Left cardiac atrium (tissue), 4 donors: Measurements from ENCODE around the gene PRR35. TPM values are rescaled to one million over a fixed set of nuclear protein-coding genes. Genes with fewer than 3 reads are reported as not detected.

Experiments used
- ATAC-seq, 2 donors: fragments of 200-7000 bp; cut with Tn5 transposase; one replicate each; pipeline ENCODE4 v1.9.1; 2020; ENCODE audit warnings: mild to moderate bottlenecking in 2 of 2, moderate library complexity in 2 of 2
- DNase-seq: peaks from one replicate; pipeline ENCODE4 v3.0.0-alpha.2; 2020
- intact Hi-C, 2 donors: fragments of 100-400 bp; cut with DNase I; formaldehyde crosslinking; loops; one replicate each; pipeline versions ENCODE4 v1.14.1 to v1.15.1; 2022 to 2023
- total RNA-seq, 2 donors: library from RNA; stranded (reverse); fragmentation: NEBNext Ultra II Directional; extraction: Animal tissue kit (Norgen Biotek cat#: 25700); gene quantifications; one replicate each; pipeline ENCODE4 v1.2.1, GENCODE V29; 2021
- donor health status: DM: no; HTN: yes; CAD: no.
- donor health status: DM: no; HTN: yes; CAD: no; lungs with severe emphysema.
- donor health status: DM: yes; HTN: yes; CAD: no.
- donor health status: Dilated cardiomyopathy.

The PRR35 gene
- total RNA-seq, 2 donors from 2014 or later = not detected

- no peak for DNase-seq
- intact Hi-C loops = no loop called here
- ATAC-seq = no peak
Measured at GRCh38 chr16:559021-559380, 1.2 kb upstream of the PRR35 start.

GRCh38 chr16:559411-560203 lies 587 bp upstream of the PRR35 start:
- intact Hi-C loops = no loop called here
- ATAC-seq (no peak), DNase-seq (no peak)

- no peak for DNase-seq
- intact Hi-C loops = no loop called here
- ATAC-seq = no peak
Measured at GRCh38 chr16:560701-561412, 663 bp downstream of the PRR35 start.

GRCh38 chr16:561413-561794 lies 1.2 kb downstream of the PRR35 start:
- intact Hi-C loops = no loop called here
- no peak for DNase-seq
- no peak for ATAC-seq

GRCh38 chr16:561957-562938 lies 2.1 kb downstream of the PRR35 start:
- ATAC-seq = no peak
- intact Hi-C loops = no loop called here
- DNase-seq = no peak

- intact Hi-C loops = no loop called here
- DNase-seq (no peak), ATAC-seq (no peak)
Measured at GRCh38 chr16:563072-563644, 3.0 kb downstream of the PRR35 start.

GRCh38 chr16:564690-565418 lies 4.7 kb downstream of the PRR35 start:
- no peak for ATAC-seq
- no peak for DNase-seq
- intact Hi-C loops = no loop called here

GRCh38 chr16:565419-566330 lies 5.5 kb downstream of the PRR35 start:
- no peak for ATAC-seq
- no peak for DNase-seq
- intact Hi-C loops = no loop called here

GRCh38 chr16:566475-567372 lies 6.5 kb downstream of the PRR35 start, which contains the start of gene NHLRC4:
Gene NHLRC4 (plus strand): TSS chr16:567005. CDS start chr16:568048, 1,043 bp downstream.
- DNase-seq (peak; percentile 82), ATAC-seq (peak; percentile 49 to 54)
- intact Hi-C loops = no loop called here

GRCh38 chr16:567373-568256 lies 7.4 kb downstream of the PRR35 start:
- DNase-seq = no peak
- no peak for ATAC-seq
- intact Hi-C loops = no loop called here

GRCh38 chr16:568401-569258 lies 8.4 kb downstream of the PRR35 start:
- ATAC-seq (peak in 1 of 2 donors; percentile 1), DNase-seq (no peak)
- intact Hi-C loops = no loop called here

- ATAC-seq (peak; percentile 62 to 75), DNase-seq (peak; percentile 81)
- intact Hi-C loops = loop anchor here in 1 of 2 donors (5.0 kb wide), 1 partner anchor 93 kb away; no protein-coding TSS in a partner anchor
Measured at GRCh38 chr16:569445-570254, 9.5 kb downstream of the PRR35 start, which contains the start of gene PIGQ. Gene PIGQ (plus strand): TSS chr16:569968. CDS start chr16:574075, 4,107 bp downstream.

GRCh38 chr16:572865-573650 lies 12.9 kb downstream of the PRR35 start:
- intact Hi-C loops = loop anchor here in 1 of 2 donors (5.0 kb wide), 1 partner anchor 89 kb away; no protein-coding TSS in a partner anchor
- ATAC-seq = no peak
- no peak for DNase-seq
